ENCODE results near the gene ARL6IP4.

The ARL6IP4 gene

GRCh38 chr12:122990961-122991622 is 10.6 kb downstream of the ARL6IP4 start:
- DNase-seq (ENCODE audit: low read depth, low spot score) = no peak

GRCh38 chr12:122991623-122992275 is 11.3 kb downstream of the ARL6IP4 start:
- DNase-seq (ENCODE audit: low read depth, low spot score) = no peak

GRCh38 chr12:122992386-122992785 is 11.9 kb downstream of the ARL6IP4 start:
- no peak for DNase-seq (ENCODE audit: low read depth, low spot score)

- DNase-seq (ENCODE audit: low read depth, low spot score) = no peak
These were observed 13.7 kb downstream of the ARL6IP4 start for GRCh38 chr12:122994140-122994675.

GRCh38 chr12:122994781-122995502 is 14.5 kb downstream of the ARL6IP4 start:
- DNase-seq (ENCODE audit: low read depth, low spot score) = no peak

- no peak for DNase-seq (ENCODE audit: low read depth, low spot score)
These were observed 15.2 kb downstream of the ARL6IP4 start for GRCh38 chr12:122995503-122996187.

- no peak for DNase-seq (ENCODE audit: low read depth, low spot score)
These were observed 15.7 kb downstream of the ARL6IP4 start for GRCh38 chr12:122996188-122996601.

- no peak for DNase-seq (ENCODE audit: low read depth, low spot score)
These were observed 16.3 kb downstream of the ARL6IP4 start for GRCh38 chr12:122996621-122997342.

GRCh38 chr12:122997343-122998250 is 17.1 kb downstream of the ARL6IP4 start:
- DNase-seq (ENCODE audit: low read depth, low spot score) = no peak

- no peak for DNase-seq (ENCODE audit: low read depth, low spot score)
These were observed 17.8 kb downstream of the ARL6IP4 start for GRCh38 chr12:122998316-122998715.

GRCh38 chr12:122999196-122999946 is 18.9 kb downstream of the ARL6IP4 start:
- DNase-seq (ENCODE audit: low read depth, low spot score) = no peak

GRCh38 chr12:122999986-123000420 is 19.5 kb downstream of the ARL6IP4 start:
- DNase-seq (ENCODE audit: low read depth, low spot score) = no peak

- DNase-seq (ENCODE audit: low read depth, low spot score) = no peak
These were observed 20.1 kb downstream of the ARL6IP4 start for GRCh38 chr12:123000578-123000977.

- no peak for DNase-seq (ENCODE audit: low read depth, low spot score)
These were observed 21.0 kb downstream of the ARL6IP4 start for GRCh38 chr12:123001464-123001863.

- DNase-seq (ENCODE audit: low read depth, low spot score) = no peak
These were observed 22.8 kb downstream of the ARL6IP4 start for GRCh38 chr12:123003257-123003656.

- DNase-seq (ENCODE audit: low read depth, low spot score) = no peak
These were observed 23.8 kb downstream of the ARL6IP4 start for GRCh38 chr12:123004287-123004686.

- DNase-seq (ENCODE audit: low read depth, low spot score) = no peak
These were observed 24.7 kb downstream of the ARL6IP4 start for GRCh38 chr12:123005081-123005626.

- DNase-seq (ENCODE audit: low read depth, low spot score) = no peak
These were observed 26.5 kb downstream of the ARL6IP4 start for GRCh38 chr12:123006977-123007376.

GRCh38 chr12:123010110-123010509 is 29.6 kb downstream of the ARL6IP4 start:
- no peak for DNase-seq (ENCODE audit: low read depth, low spot score)
